ENCODE results near the gene CRPPA. TPM values are rescaled to one million over a fixed set of nuclear protein-coding genes. Genes with fewer than 3 reads are reported as not detected.
"Not testable (repeated sequence)": the region's sequence is repeated elsewhere in the genome, so short reads cannot be mapped to it uniquely, and the experiment has no call there.

CRPPA gene
- total and polyA plus RNA-seq, 7 donors = 0.23 to 6.0 (median 3.9) TPM

GRCh38 chr7:16446508-16446907, 25.2 kb upstream of the CRPPA start:
- Histone ChIP-seq H3K27ac (no peak overlapping the region), H3K4me3 (no peak overlapping the region), H3K4me1 (peaks cover 0 to 20% (median 14%) of the 10 kb centered on the region in 4 donors), H3K36me3 (no peaks in the 10 kb centered on the region), H3K27me3 (no peaks in the 10 kb centered on the region), H3K9me3 (no peaks in the 10 kb centered on the region)
- TF ChIP-seq POLR2AphosphoS5 (IDR thresholded peaks at IDR 0.05) = no peak
- TF ChIP-seq POLR2A (IDR thresholded peaks at IDR 0.05) = no peak
- no peak for TF ChIP-seq EP300 (IDR thresholded peaks at IDR 0.05)
- no peak for TF ChIP-seq CTCF (IDR thresholded peaks at IDR 0.05)
- intact Hi-C loops (cut with DNase I) = no loop called here
- DNase-seq = no peak
- 84 to 91% methylated on average over 1 of the region's 1 CpG for WGBS, 2 donors

GRCh38 chr7:16443871-16444270, 22.5 kb upstream of the CRPPA start:
- H3K27me3 ChIP-seq; H3K36me3 ChIP-seq; H3K4me3 ChIP-seq; H3K27ac ChIP-seq; DNase-seq; H3K9me3 ChIP-seq; intact Hi-C loops (cut with DNase I): not testable (repeated sequence)
- 90 to 96% methylated on average over 2 of the region's 2 CpGs for WGBS, 2 donors
- peaks cover 0 to 20% (median 14%) of the 10 kb centered on the region in 4 donors for H3K4me1 ChIP-seq

GRCh38 chr7:16438988-16439387, 17.6 kb upstream of the CRPPA start:
- Histone ChIP-seq H3K4me3 (no peak overlapping the region), H3K27me3 (no peaks in the 10 kb centered on the region), H3K27ac (no peak overlapping the region), H3K9me3 (no peaks in the 10 kb centered on the region), H3K36me3 (no peaks in the 10 kb centered on the region), H3K4me1 (no peaks in the 10 kb centered on the region)
- intact Hi-C loops (cut with DNase I) = no loop called here
- TF ChIP-seq CTCF (IDR thresholded peaks at IDR 0.05) (no peak), EP300 (IDR thresholded peaks at IDR 0.05) (no peak), POLR2A (IDR thresholded peaks at IDR 0.05) (no peak), POLR2AphosphoS5 (IDR thresholded peaks at IDR 0.05) (no peak)
- no peak for DNase-seq

GRCh38 chr7:16436306-16436705, 15.0 kb upstream of the CRPPA start:
- no peaks in the 10 kb centered on the region for H3K4me1 ChIP-seq
- H3K27ac ChIP-seq = no peak overlapping the region
- no peak for TF ChIP-seq POLR2AphosphoS5 (IDR thresholded peaks at IDR 0.05)
- no peak for TF ChIP-seq EP300 (IDR thresholded peaks at IDR 0.05)
- TF ChIP-seq CTCF (IDR thresholded peaks at IDR 0.05) = no peak
- TF ChIP-seq POLR2A (IDR thresholded peaks at IDR 0.05) = no peak
- WGBS, 2 donors = 66 to 80% methylated on average over 2 of the region's 2 CpGs
- intact Hi-C loops (cut with DNase I) = no loop called here
- no peaks in the 10 kb centered on the region for H3K27me3 ChIP-seq
- DNase-seq = no peak
- no peak overlapping the region for H3K4me3 ChIP-seq
- no peaks in the 10 kb centered on the region for H3K9me3 ChIP-seq
- H3K36me3 ChIP-seq = no peaks in the 10 kb centered on the region

- TF ChIP-seq POLR2A (IDR thresholded peaks at IDR 0.05) (no peak), EP300 (IDR thresholded peaks at IDR 0.05) (no peak), CTCF (IDR thresholded peaks at IDR 0.05) (no peak), POLR2AphosphoS5 (IDR thresholded peaks at IDR 0.05) (no peak)
- Histone ChIP-seq H3K4me1 (no peaks in the 10 kb centered on the region), H3K36me3 (no peaks in the 10 kb centered on the region), H3K4me3 (peak overlapping the region in 1 of 4 donors; percentile 2), H3K9me3 (no peaks in the 10 kb centered on the region), H3K27me3 (no peaks in the 10 kb centered on the region), H3K27ac (no peak overlapping the region)
- intact Hi-C loops (cut with DNase I) = loop anchor here (5.0 kb wide), 1 partner anchor 134 kb away; no protein-coding TSS in a partner anchor
- 76 to 77% methylated on average over 2 of the region's 2 CpGs for WGBS, 2 donors
- no peak for DNase-seq
These were observed 12.3 kb upstream of the CRPPA start for GRCh38 chr7:16433568-16434122.

Data from sigmoid colon (tissue), 7 donors.